Measurements from ENCODE around the gene FOXP1. TPM values are rescaled to one million over a fixed set of nuclear protein-coding genes. Genes with fewer than 3 reads are reported as not detected.
A peak's percentile ranks its signal among the peaks of the same experiment; 100 is the strongest.

Gene FOXP1
- total and polyA plus RNA-seq, 8 donors: 12.3 to 215 (median 117) TPM

DNA sequence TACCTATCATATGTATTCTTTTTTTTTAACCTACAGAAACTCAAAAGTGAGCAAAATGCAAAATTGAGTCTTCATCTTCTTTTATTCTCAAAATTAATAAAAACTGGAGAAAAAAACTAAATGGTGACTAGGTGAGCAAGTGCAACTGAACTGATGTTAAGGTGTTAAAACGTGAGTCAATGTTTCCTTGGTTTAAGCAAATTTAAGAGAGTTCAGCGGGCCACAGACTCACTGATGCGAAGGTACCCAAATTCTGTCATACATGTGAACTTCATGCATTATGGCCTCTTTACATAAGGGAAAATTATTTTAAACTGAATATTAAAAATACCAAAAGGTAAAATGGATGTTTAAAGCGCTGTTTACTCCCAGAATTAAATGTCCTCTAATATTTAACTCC, 206.6 kb downstream of the FOXP1 start:
- Histone ChIP-seq H3K27ac (no peak overlapping the region), H3K27me3 (no peaks in the 10 kb centered on the region), H3K36me3 (no peaks in the 10 kb centered on the region), H3K4me1 (peaks cover 0 to 6% (median 0%) of the 10 kb centered on the region in 4 donors), H3K9me3 (no peaks in the 10 kb centered on the region), H3K4me3 (no peak overlapping the region)
- no peak for DNase-seq
- TF ChIP-seq EP300 (IDR thresholded peaks at IDR 0.05): no peak
- TF ChIP-seq POLR2AphosphoS5 (IDR thresholded peaks at IDR 0.05): no peak
- no peak for TF ChIP-seq POLR2A (IDR thresholded peaks at IDR 0.05)
- TF ChIP-seq, protein P1, sequence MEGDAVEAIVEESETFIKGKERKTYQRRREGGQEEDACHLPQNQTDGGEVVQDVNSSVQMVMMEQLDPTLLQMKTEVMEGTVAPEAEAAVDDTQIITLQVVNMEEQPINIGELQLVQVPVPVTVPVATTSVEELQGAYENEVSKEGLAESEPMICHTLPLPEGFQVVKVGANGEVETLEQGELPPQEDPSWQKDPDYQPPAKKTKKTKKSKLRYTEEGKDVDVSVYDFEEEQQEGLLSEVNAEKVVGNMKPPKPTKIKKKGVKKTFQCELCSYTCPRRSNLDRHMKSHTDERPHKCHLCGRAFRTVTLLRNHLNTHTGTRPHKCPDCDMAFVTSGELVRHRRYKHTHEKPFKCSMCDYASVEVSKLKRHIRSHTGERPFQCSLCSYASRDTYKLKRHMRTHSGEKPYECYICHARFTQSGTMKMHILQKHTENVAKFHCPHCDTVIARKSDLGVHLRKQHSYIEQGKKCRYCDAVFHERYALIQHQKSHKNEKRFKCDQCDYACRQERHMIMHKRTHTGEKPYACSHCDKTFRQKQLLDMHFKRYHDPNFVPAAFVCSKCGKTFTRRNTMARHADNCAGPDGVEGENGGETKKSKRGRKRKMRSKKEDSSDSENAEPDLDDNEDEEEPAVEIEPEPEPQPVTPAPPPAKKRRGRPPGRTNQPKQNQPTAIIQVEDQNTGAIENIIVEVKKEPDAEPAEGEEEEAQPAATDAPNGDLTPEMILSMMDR (IDR thresholded peaks at IDR 0.05): no peak
- WGBS, 5 donors: 71 to 97% (median 96%) methylated on average over 4 of the region's 4 CpGs
- intact Hi-C loops (cut with DNase I; ENCODE audit: low total_unique reads): no loop called here

DNA sequence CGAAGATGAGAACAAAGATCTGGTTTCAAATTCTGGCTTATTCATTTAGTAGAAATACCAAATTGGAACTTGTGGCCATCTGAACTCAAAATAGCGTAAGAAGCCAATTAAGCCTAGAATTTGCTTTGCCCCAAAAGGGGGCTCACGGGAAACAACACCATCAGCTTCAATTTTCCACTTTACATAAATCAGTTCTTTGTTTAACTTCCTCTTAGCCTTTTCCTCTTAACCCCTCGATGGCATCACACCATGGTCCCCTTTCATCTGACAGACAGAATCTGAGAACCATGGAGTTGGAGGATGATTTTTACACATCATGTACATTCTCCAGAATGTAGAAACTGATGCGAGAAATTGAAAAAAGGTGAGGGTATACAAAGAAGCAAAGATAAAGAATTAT, 207.0 kb downstream of the FOXP1 start:
- Histone ChIP-seq H3K27me3 (no peaks in the 10 kb centered on the region), H3K27ac (no peak overlapping the region), H3K36me3 (no peaks in the 10 kb centered on the region), H3K4me3 (no peak overlapping the region), H3K9me3 (no peaks in the 10 kb centered on the region), H3K4me1 (peaks cover 0 to 6% (median 0%) of the 10 kb centered on the region in 4 donors)
- WGBS, 5 donors: 84 to 91% (median 87%) methylated on average over 5 of the region's 5 CpGs
- TF ChIP-seq POLR2AphosphoS5 (IDR thresholded peaks at IDR 0.05) (no peak), EP300 (IDR thresholded peaks at IDR 0.05) (no peak), POLR2A (IDR thresholded peaks at IDR 0.05) (no peak)
- TF ChIP-seq, protein P1 (IDR thresholded peaks at IDR 0.05): no peak
- intact Hi-C loops (cut with DNase I; ENCODE audit: low total_unique reads): no loop called here
- no peak for DNase-seq

DNA sequence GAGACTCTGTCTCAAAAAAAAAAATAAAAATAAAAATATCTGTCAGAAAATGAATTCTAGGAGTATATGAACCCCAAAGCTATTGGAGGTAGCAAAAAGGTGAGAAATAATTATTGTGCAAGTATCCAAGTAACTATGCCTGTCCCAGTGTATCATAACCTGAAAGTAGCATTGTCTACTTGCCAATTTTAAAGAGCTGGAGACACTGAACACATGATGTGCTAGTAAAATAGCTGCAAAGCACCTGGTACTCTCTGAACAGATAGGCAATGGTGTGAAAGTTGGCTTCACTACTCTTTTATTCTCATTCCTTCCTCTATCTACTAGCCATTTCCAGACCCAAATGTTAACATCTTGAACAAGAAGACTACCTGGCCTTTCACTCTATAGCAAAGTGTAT, 208.9 kb downstream of the FOXP1 start:
- Histone ChIP-seq H3K27ac (no peak overlapping the region), H3K9me3 (no peaks in the 10 kb centered on the region), H3K36me3 (no peaks in the 10 kb centered on the region), H3K4me3 (no peak overlapping the region), H3K4me1 (peaks cover 0 to 13% (median 0%) of the 10 kb centered on the region in 4 donors), H3K27me3 (no peaks in the 10 kb centered on the region)
- no peak for DNase-seq
- no peak for TF ChIP-seq POLR2A (IDR thresholded peaks at IDR 0.05)
- TF ChIP-seq EP300 (IDR thresholded peaks at IDR 0.05): no peak
- TF ChIP-seq POLR2AphosphoS5 (IDR thresholded peaks at IDR 0.05): no peak
- TF ChIP-seq, protein P1 (IDR thresholded peaks at IDR 0.05): no peak
- intact Hi-C loops (cut with DNase I; ENCODE audit: low total_unique reads): no loop called here

DNA sequence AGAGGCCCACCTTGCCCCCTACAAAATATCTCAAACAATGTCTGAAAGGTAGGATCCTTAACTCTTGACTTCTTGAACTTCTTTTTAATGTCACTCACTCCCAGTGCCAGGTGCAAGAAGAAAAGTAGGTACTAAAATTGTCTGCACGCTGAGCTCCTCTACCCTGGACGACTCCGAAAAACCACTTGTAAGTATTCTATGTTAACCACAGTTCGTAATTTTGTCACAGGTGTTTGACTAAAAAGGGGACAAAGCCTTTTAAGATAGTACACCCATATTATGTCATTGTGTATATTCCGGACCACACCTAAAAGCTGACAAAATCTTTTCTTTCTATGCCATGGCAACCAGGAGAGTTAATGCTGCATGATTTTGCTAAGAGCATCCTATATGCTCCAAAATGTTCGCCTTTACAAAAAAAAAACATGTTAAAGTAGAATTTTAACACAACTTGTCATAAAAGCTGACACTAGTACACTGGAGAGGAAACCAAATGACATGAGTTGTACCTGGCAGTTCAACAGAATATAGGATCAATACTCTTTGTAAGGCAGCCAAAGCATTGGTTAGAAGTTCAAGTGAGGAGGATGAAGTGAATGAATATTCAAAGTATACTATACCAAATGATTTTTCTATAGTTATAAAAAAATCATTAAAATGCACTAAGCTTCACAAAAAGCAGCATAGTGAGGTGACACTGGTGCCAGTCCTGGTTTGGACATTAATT, 210.5 kb downstream of the FOXP1 start:
- peaks cover 0 to 15% (median 0%) of the 10 kb centered on the region in 4 donors for H3K4me1 ChIP-seq
- no peak overlapping the region for H3K27ac ChIP-seq
- no peak overlapping the region for H3K4me3 ChIP-seq
- TF ChIP-seq POLR2AphosphoS5 (IDR thresholded peaks at IDR 0.05): no peak
- TF ChIP-seq, protein P1 (IDR thresholded peaks at IDR 0.05): no peak
- no peak for TF ChIP-seq POLR2A (IDR thresholded peaks at IDR 0.05)
- no peaks in the 10 kb centered on the region for H3K36me3 ChIP-seq
- no peaks in the 10 kb centered on the region for H3K27me3 ChIP-seq
- intact Hi-C loops (cut with DNase I; ENCODE audit: low total_unique reads): no loop called here
- peak in 1 of 2 donors; percentile 40 for DNase-seq
- H3K9me3 ChIP-seq: no peaks in the 10 kb centered on the region
- 86 to 94% (median 90%) methylated on average over 6 of the region's 6 CpGs for WGBS, 5 donors
